MM.1S (cell line): ENCODE measurements around the gene FTHL17.

ENCODE experiments used
- DNase-seq: peaks from one replicate; pipeline ENCODE4 v3.0.0-alpha.2; 2015
- H2AFZ ChIP-seq: fragments of 300-600 bp; sonication (generic); 2 replicates; pipeline ENCODE4 v1.6.0; 2016; ENCODE audit warnings: antibody characterized with exemption, low read length
- H3F3A ChIP-seq: fragments of 300-600 bp; sonication (generic); 2 replicates; pipeline ENCODE4 v1.6.1; 2016; ENCODE audit warnings: mild to moderate bottlenecking, antibody characterized with exemption, low read length, moderate library complexity, mixed read lengths; ENCODE audit not compliant: insufficient read depth
- H3K27ac ChIP-seq: fragments of 300-600 bp; sonication (generic); 2 replicates; pipeline ENCODE4 v1.5.1; 2016; ENCODE audit warnings: mild to moderate bottlenecking, low read length
- H3K27me3 ChIP-seq: fragments of 300-600 bp; sonication (generic); replicated peaks from 2 replicates; pipeline ENCODE4 v1.6.0; 2016; ENCODE audit warnings: low read length; ENCODE audit not compliant: insufficient read depth
- H3K36me3 ChIP-seq: fragments of 300-600 bp; sonication (generic); replicated peaks from 2 replicates; pipeline ENCODE4 v1.6.1; 2016; ENCODE audit warnings: mild to moderate bottlenecking, low read length, mixed read lengths; ENCODE audit not compliant: insufficient read depth
- H3K4me1 ChIP-seq: fragments of 300-600 bp; sonication (generic); 2 replicates; pipeline ENCODE4 v1.6.1; 2016; ENCODE audit warnings: low read length, mixed read lengths
- H3K4me2 ChIP-seq: fragments of 300-600 bp; sonication (generic); 2 replicates; pipeline ENCODE4 v1.6.0; 2016; ENCODE audit warnings: low read depth, low read length
- H3K4me3 ChIP-seq: fragments of 300-600 bp; sonication (generic); 2 replicates; pipeline ENCODE4 v1.5.1; 2016; ENCODE audit warnings: low read length, mixed read lengths
- H3K79me2 ChIP-seq: fragments of 300-600 bp; sonication (generic); 2 replicates; pipeline ENCODE4 v1.6.1; 2016; ENCODE audit warnings: mixed run types, low read length, mixed read lengths
- H3K9ac ChIP-seq: fragments of 300-600 bp; sonication (generic); 2 replicates; pipeline ENCODE4 v1.6.1; 2016; ENCODE audit warnings: low read length, mixed read lengths
- H3K9me2 ChIP-seq: fragments of 300-600 bp; sonication (generic); replicated peaks from 2 replicates; pipeline ENCODE4 v1.6.1; 2016; ENCODE audit warnings: mild to moderate bottlenecking, low read length, mixed read lengths; ENCODE audit not compliant: insufficient read depth
- H3K9me3 ChIP-seq: fragments of 300-600 bp; sonication (generic); replicated peaks from 2 replicates; pipeline ENCODE4 v1.6.1; 2016; ENCODE audit warnings: mild to moderate bottlenecking, low read length, mixed read lengths; ENCODE audit not compliant: insufficient read depth
- H4K20me1 ChIP-seq: fragments of 300-600 bp; sonication (generic); 2 replicates; pipeline ENCODE4 v1.6.1; 2016; ENCODE audit warnings: mild to moderate bottlenecking, low read length, moderate library complexity, mixed read lengths; ENCODE audit not compliant: insufficient read depth
- EZH2 ChIP-seq: fragments of 300-600 bp; sonication (generic); optimal IDR thresholded peaks from 2 replicates; pipeline ENCODE3; 2017; ENCODE audit warnings: low read depth, mild to moderate bottlenecking, antibody characterized with exemption, low read length, mixed read lengths
- EZH2phosphoT487 ChIP-seq: fragments of 300-600 bp; sonication (generic); IDR thresholded peaks from 2 replicates; pipeline ENCODE4 v1.6.1; 2018; ENCODE audit warnings: antibody characterized with exemption, low read length
- TF ChIP-seq, protein P1 (sequence below): fragments of 300-600 bp; sonication (generic); IDR thresholded peaks from 2 replicates; pipeline ENCODE4 v1.5.1; 2016; ENCODE audit warnings: antibody characterized with exemption, low read length, mixed read lengths

Gene FTHL17

DNA sequence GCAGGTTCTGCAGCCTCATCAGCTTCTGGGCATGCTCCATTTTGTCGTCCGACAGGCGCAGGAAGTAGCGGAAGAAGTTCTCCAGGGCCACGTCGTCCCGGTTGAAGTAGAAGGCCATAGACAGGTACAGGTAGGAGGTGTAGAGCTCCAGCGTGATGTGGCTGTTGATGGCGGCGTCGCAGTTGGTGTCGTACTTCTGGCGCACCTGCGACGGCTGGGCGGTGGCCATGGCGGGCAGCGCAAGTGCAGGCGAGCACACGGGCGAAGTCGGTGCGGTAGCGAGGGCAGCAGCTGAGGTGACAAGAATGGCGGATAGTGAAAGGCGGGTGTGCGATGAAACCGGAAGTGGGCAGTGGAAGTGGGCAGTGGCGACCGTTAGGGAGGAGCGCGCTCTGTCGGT lies at the start of gene FTHL17:
Gene FTHL17 (minus strand): TSS at position 317 of the 400 bp plus-strand sequence. CDS start 88 bp downstream, at position 229.
- DNase-seq: no peak
- Histone ChIP-seq H3K36me3 (no peaks in the 10 kb centered on the region), H4K20me1 (no peaks in the 10 kb centered on the region), H3K4me2 (no peak within 1 kb of the TSS), H3K27ac (no peak within 1 kb of the TSS), H3K79me2 (no peaks in the 10 kb centered on the region), H3K4me3 (no peak within 1 kb of the TSS), H3K9ac (no peak within 1 kb of the TSS), H3K9me2 (no peaks in the 10 kb centered on the region), H3K4me1 (no peaks in the 10 kb centered on the region), H3K9me3 (no peaks in the 10 kb centered on the region), H2AFZ (no peak within 1 kb of the TSS), H3F3A (no peaks in the 10 kb centered on the region), H3K27me3 (no peaks in the 10 kb centered on the region)
- TF ChIP-seq, protein P1, sequence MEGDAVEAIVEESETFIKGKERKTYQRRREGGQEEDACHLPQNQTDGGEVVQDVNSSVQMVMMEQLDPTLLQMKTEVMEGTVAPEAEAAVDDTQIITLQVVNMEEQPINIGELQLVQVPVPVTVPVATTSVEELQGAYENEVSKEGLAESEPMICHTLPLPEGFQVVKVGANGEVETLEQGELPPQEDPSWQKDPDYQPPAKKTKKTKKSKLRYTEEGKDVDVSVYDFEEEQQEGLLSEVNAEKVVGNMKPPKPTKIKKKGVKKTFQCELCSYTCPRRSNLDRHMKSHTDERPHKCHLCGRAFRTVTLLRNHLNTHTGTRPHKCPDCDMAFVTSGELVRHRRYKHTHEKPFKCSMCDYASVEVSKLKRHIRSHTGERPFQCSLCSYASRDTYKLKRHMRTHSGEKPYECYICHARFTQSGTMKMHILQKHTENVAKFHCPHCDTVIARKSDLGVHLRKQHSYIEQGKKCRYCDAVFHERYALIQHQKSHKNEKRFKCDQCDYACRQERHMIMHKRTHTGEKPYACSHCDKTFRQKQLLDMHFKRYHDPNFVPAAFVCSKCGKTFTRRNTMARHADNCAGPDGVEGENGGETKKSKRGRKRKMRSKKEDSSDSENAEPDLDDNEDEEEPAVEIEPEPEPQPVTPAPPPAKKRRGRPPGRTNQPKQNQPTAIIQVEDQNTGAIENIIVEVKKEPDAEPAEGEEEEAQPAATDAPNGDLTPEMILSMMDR: no peak
- TF ChIP-seq EZH2 (no peak), EZH2phosphoT487 (no peak)

DNA sequence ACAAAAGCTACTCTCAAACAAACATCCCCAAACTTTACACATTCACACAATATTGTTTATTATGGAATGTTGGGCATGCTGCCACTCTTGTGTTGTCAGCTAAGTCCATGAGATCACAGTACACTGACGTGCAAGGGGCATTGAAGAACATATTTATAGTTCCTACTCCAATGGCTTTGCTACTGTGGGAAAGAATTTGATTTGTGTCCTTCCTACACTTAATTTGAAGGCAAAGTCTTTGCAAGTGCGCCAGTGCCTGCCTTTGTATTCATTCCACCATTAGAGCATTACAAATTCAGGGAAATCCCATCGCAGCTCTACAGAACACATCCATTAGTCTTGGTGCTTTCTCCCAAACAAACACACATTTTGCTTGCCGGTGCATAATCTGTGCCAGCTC lies 45.4 kb upstream of the FTHL17 start:
- TF ChIP-seq, protein P1: no peak
- TF ChIP-seq EZH2phosphoT487 (no peak), EZH2 (no peak)
- Histone ChIP-seq H3K9me2 (no peaks in the 10 kb centered on the region), H3K79me2 (no peaks in the 10 kb centered on the region), H3K4me1 (no peaks in the 10 kb centered on the region), H3K4me3 (no peak overlapping the region), H3F3A (no peaks in the 10 kb centered on the region), H3K27ac (no peak overlapping the region), H3K36me3 (no peaks in the 10 kb centered on the region), H3K9ac (no peak overlapping the region), H3K4me2 (no peak overlapping the region), H2AFZ (no peak overlapping the region), H3K27me3 (no peaks in the 10 kb centered on the region), H3K9me3 (no peaks in the 10 kb centered on the region), H4K20me1 (no peaks in the 10 kb centered on the region)
- no peak for DNase-seq

DNA sequence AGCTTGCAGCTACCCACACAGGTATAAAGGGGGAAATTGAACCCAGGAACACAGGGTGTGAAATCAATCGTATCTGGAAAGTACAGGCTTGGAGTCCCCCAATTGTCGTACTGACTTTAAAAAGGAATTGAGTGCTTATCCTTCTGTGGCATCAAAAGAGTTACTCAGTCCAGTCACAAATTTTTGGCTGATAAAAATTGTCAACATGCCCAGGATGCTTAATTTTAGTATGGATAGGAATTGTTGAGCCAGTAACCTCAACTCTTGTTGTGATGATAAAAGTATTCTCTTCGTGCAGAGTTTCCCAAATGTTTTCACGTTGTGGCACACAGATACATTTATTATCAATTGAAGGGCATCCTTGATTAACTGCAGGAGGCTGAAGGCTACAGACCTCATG lies 43.6 kb upstream of the FTHL17 start:
- Histone ChIP-seq H3K9ac (no peak overlapping the region), H3K27ac (no peak overlapping the region), H3K9me3 (no peaks in the 10 kb centered on the region), H3K36me3 (no peaks in the 10 kb centered on the region), H3K4me1 (no peaks in the 10 kb centered on the region), H2AFZ (no peak overlapping the region), H3K4me2 (no peak overlapping the region), H4K20me1 (no peaks in the 10 kb centered on the region), H3K9me2 (no peaks in the 10 kb centered on the region), H3F3A (no peaks in the 10 kb centered on the region), H3K27me3 (no peaks in the 10 kb centered on the region), H3K79me2 (no peaks in the 10 kb centered on the region), H3K4me3 (no peak overlapping the region)
- TF ChIP-seq, protein P1: no peak
- TF ChIP-seq EZH2 (no peak), EZH2phosphoT487 (no peak)
- DNase-seq: no peak
